Breast epithelium (tissue), 3 donors: ENCODE results near the gene PEAK1.

ENCODE experiments used
- POLR2A ChIP-seq: fragments of 450-650 bp; IDR thresholded peaks from one replicate; pipeline ENCODE4 v1.6.1; 2016; ENCODE audit warnings: antibody characterized with exemption, mild to moderate bottlenecking, moderate library complexity
- POLR2AphosphoS5 ChIP-seq, 3 donors: sonication (generic); formaldehyde crosslinking; IDR thresholded peaks; one replicate each; pipeline ENCODE4 v1.6.1; 2017; ENCODE audit warnings: antibody characterized with exemption in 3 of 3
- TF ChIP-seq, protein P1 (sequence below), 3 donors: fragments of 450-650 bp; IDR thresholded peaks; one replicate each; pipeline ENCODE4 v1.5.1; 2016 to 2017; ENCODE audit warnings: antibody characterized with exemption in 3 of 3, mild to moderate bottlenecking in 3 of 3, moderate library complexity in 3 of 3

DNA sequence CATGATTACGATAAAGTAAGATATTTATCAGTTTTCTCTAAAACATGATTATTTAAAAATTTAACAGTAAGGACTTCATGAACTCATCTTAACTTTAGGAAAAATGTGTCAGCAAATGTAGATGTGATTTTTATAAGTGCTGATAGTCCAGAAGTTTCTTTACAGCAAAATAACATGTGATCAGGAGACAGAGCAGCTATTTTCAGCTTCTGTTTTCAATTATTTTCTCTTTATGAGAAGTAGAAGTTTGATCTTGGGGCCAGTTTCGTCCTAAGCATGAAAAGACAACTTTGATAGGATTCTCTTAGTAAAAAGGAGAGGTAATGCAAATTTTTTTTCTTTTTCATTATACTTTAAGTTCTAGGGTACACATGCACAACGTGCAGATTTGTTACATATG lies 252.5 kb downstream of the PEAK1 start:
- TF ChIP-seq, protein P1, sequence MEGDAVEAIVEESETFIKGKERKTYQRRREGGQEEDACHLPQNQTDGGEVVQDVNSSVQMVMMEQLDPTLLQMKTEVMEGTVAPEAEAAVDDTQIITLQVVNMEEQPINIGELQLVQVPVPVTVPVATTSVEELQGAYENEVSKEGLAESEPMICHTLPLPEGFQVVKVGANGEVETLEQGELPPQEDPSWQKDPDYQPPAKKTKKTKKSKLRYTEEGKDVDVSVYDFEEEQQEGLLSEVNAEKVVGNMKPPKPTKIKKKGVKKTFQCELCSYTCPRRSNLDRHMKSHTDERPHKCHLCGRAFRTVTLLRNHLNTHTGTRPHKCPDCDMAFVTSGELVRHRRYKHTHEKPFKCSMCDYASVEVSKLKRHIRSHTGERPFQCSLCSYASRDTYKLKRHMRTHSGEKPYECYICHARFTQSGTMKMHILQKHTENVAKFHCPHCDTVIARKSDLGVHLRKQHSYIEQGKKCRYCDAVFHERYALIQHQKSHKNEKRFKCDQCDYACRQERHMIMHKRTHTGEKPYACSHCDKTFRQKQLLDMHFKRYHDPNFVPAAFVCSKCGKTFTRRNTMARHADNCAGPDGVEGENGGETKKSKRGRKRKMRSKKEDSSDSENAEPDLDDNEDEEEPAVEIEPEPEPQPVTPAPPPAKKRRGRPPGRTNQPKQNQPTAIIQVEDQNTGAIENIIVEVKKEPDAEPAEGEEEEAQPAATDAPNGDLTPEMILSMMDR (IDR thresholded peaks at IDR 0.05) = no peak
- TF ChIP-seq POLR2A (no peak), POLR2AphosphoS5 (IDR thresholded peaks at IDR 0.05) (no peak)
